Tibial nerve (tissue), 4 donors: ENCODE results near the gene DDX3X. TPM values are rescaled to one million over a fixed set of nuclear protein-coding genes. Genes with fewer than 3 reads are reported as not detected.
A peak's percentile ranks its signal among the peaks of the same experiment; 100 is the strongest.

ENCODE experiments used
- DNase-seq, 2 donors: peaks; one replicate each; pipeline ENCODE4 v3.0.0-alpha.2; 2019; ENCODE audit warnings: low spot score in 2 of 2
- H3K27ac ChIP-seq, 4 donors: fragments of 200-600 bp; sonication (generic) in 3 of 4; one replicate each; pipeline ENCODE4 v1.5.1; 2017 to 2019; ENCODE audit warnings: mild to moderate bottlenecking in 1 of 4
- H3K27me3 ChIP-seq, 2 donors: fragments of 200-600 bp; sonication (generic) in 1 of 2; one replicate each; pipeline versions ENCODE4 v1.5.1 to v1.6.0; 2017 to 2019
- H3K36me3 ChIP-seq, 3 donors: fragments of 200-600 bp; sonication (generic); one replicate each; pipeline ENCODE4 v1.5.1; 2018 to 2019
- H3K4me1 ChIP-seq, 4 donors: fragments of 200-600 bp; sonication (generic) in 3 of 4; one replicate each; pipeline ENCODE4 v1.5.1; 2017 to 2019
- H3K4me3 ChIP-seq, 4 donors: fragments of 200-600 bp; sonication (generic) in 3 of 4; one replicate each; pipeline ENCODE4 v1.5.1; 2017 to 2019; ENCODE audit warnings: mild to moderate bottlenecking in 1 of 4, moderate library complexity in 1 of 4
- H3K9me3 ChIP-seq, 4 donors: fragments of 200-600 bp; sonication (generic) in 3 of 4; one replicate each; pipeline ENCODE4 v1.5.1; 2017 to 2019
- CTCF ChIP-seq, 5 experiments: fragments of 200-600 bp in 3 of 5; fragments of 450-650 bp in 2 of 5; sonication (generic) in 3 of 5; IDR thresholded peaks; one replicate each; pipeline ENCODE4 v1.5.1; 2016 to 2019; ENCODE audit warnings: antibody characterized with exemption in 5 of 5, mild to moderate bottlenecking in 3 of 5, moderate library complexity in 2 of 5
- EP300 ChIP-seq, 2 donors: sonication (generic); formaldehyde crosslinking; IDR thresholded peaks; one replicate each; pipeline ENCODE4 v1.6.1; 2017; ENCODE audit warnings: antibody characterized with exemption in 2 of 2, mild to moderate bottlenecking in 1 of 2
- POLR2A ChIP-seq, 2 donors: fragments of 450-650 bp; IDR thresholded peaks; one replicate each; pipeline ENCODE4 v1.6.1; 2017; ENCODE audit warnings: antibody characterized with exemption in 2 of 2, mild to moderate bottlenecking in 2 of 2, moderate library complexity in 2 of 2
- WGBS, 2 donors: methylation state at CpG; one replicate each; pipeline ENCODE4 v1.1.5; 2018; 5-methylcytosine and 5-hydroxymethylcytosine counted together
- total RNA-seq, 4 donors: library from RNA; depleted of rRNA; stranded (reverse); fragments of >200 nt; gene quantifications; one replicate each; pipeline ENCODE4 v1.1.0, GENCODE V29; 2016

The DDX3X gene
- total RNA-seq, 4 donors from 2014 or later, result 123 to 171 (median 148) TPM

- no peaks in the 10 kb centered on the region for H3K9me3 ChIP-seq
- no peaks in the 10 kb centered on the region for H3K36me3 ChIP-seq
- H3K4me3 ChIP-seq, result no peak overlapping the region
- no peak overlapping the region for H3K27ac ChIP-seq
- H3K27me3 ChIP-seq, result no peaks in the 10 kb centered on the region
- H3K4me1 ChIP-seq, result no peaks in the 10 kb centered on the region
- 91 to 93% methylated on average over 3 of the region's 3 CpGs for WGBS, 2 donors
- no peak for DNase-seq
- TF ChIP-seq EP300 (IDR thresholded peaks at IDR 0.05) (no peak), CTCF (IDR thresholded peaks at IDR 0.05) (no peak), POLR2A (IDR thresholded peaks at IDR 0.05) (no peak)
These were observed 4.9 kb upstream of the DDX3X start for GRCh38 chrX:41329101-41329500.

- H3K4me1 ChIP-seq, result peaks cover 0 to 6% (median 0%) of the 10 kb centered on the region in 4 donors
- TF ChIP-seq CTCF (IDR thresholded peaks at IDR 0.05), result no peak
- no peak for TF ChIP-seq EP300 (IDR thresholded peaks at IDR 0.05)
- no peak for TF ChIP-seq POLR2A (IDR thresholded peaks at IDR 0.05)
- no peaks in the 10 kb centered on the region for H3K9me3 ChIP-seq
- peak overlapping the region; percentile 23 to 93 (median 82) for H3K4me3 ChIP-seq
- no peak for DNase-seq
- H3K27me3 ChIP-seq, result no peaks in the 10 kb centered on the region
- H3K27ac ChIP-seq, result peak overlapping the region; percentile 97 to 100 (median 100)
- H3K36me3 ChIP-seq, result no peaks in the 10 kb centered on the region
- WGBS, 2 donors, result 60 to 69% methylated on average over 4 of the region's 4 CpGs
These were observed 2.0 kb upstream of the DDX3X start for GRCh38 chrX:41332005-41332404.

GRCh38 chrX:41332408-41333002, 1.5 kb upstream of the DDX3X start:
- no peak for DNase-seq
- Histone ChIP-seq H3K36me3 (no peaks in the 10 kb centered on the region), H3K4me3 (peak overlapping the region; percentile 81 to 96 (median 88)), H3K27ac (peak overlapping the region; percentile 97 to 100 (median 100)), H3K9me3 (no peaks in the 10 kb centered on the region), H3K27me3 (no peaks in the 10 kb centered on the region), H3K4me1 (peaks cover 0 to 7% (median under 1%) of the 10 kb centered on the region in 4 donors)
- WGBS, 2 donors, result 4 to 13% methylated on average over 22 of the region's 30 CpGs
- TF ChIP-seq POLR2A (IDR thresholded peaks at IDR 0.05), result no peak
- TF ChIP-seq EP300 (IDR thresholded peaks at IDR 0.05), result no peak
- no peak for TF ChIP-seq CTCF (IDR thresholded peaks at IDR 0.05)

GRCh38 chrX:41333003-41333743, 789 bp upstream of the DDX3X start:
- Histone ChIP-seq H3K9me3 (no peaks in the 10 kb centered on the region), H3K4me1 (peaks cover 0 to 14% (median 4%) of the 10 kb centered on the region in 4 donors), H3K4me3 (peak overlapping the region; percentile 81 to 96 (median 88)), H3K27me3 (no peaks in the 10 kb centered on the region), H3K27ac (peak overlapping the region; percentile 97 to 100 (median 100)), H3K36me3 (no peaks in the 10 kb centered on the region)
- peak; percentile 65 to 79 for DNase-seq
- TF ChIP-seq CTCF (IDR thresholded peaks at IDR 0.05) (no peak), POLR2A (IDR thresholded peaks at IDR 0.05) (peak in 1 of 2 donors; percentile 48), EP300 (IDR thresholded peaks at IDR 0.05) (peak in 1 of 2 donors; percentile 31)
- WGBS, 2 donors, result 1 to 3% methylated on average over 20 to 57 of the region's 64 CpGs
